OCI-LY3 (cell line): ENCODE results near the gene JMJD6.

ENCODE experiments used
- H2AFZ ChIP-seq: fragments of 200-600, 300-600 bp; shearing (Covaris generic); 2 replicates; pipeline ENCODE4 v1.6.0; 2014; ENCODE audit warnings: antibody characterized with exemption, low read depth, low read length
- H3K27ac ChIP-seq: fragments of 200-600, 300-600 bp; sonication (generic); 2 replicates; pipeline ENCODE4 v1.5.1; 2014; ENCODE audit warnings: mild to moderate bottlenecking, low read length, moderate library complexity, mixed read lengths
- H3K27me3 ChIP-seq: fragments of 200-600, 300-600 bp; sonication (generic); 2 replicates; pipeline ENCODE4 v1.6.1; 2014; ENCODE audit warnings: low read depth, low read length, mixed read lengths
- H3K36me3 ChIP-seq: fragments of 200-600, 300-600 bp; sonication (generic); replicated peaks from 2 replicates; pipeline ENCODE3; 2014; ENCODE audit warnings: low read depth, low read length, mixed read lengths
- H3K4me1 ChIP-seq: fragments of 300-600, 200-600 bp; sonication (generic); 2 replicates; pipeline ENCODE4 v1.6.1; 2014; ENCODE audit warnings: low read length, mixed read lengths
- H3K4me2 ChIP-seq: fragments of 200-600, 300-600 bp; sonication (generic); 2 replicates; pipeline ENCODE4 v1.6.1; 2014; ENCODE audit warnings: low read length, mixed read lengths
- H3K4me3 ChIP-seq: fragments of 300-600, 200-600 bp; sonication (generic); 2 replicates; pipeline ENCODE4 v1.5.1; 2014; ENCODE audit warnings: antibody characterized with exemption, mild to moderate bottlenecking, low read length, moderate library complexity
- H3K79me2 ChIP-seq: fragments of 300-600, 200-600 bp; shearing (Covaris generic); 2 replicates; pipeline ENCODE4 v1.6.1; 2014; ENCODE audit warnings: mild to moderate bottlenecking, low read length, mixed read lengths
- H3K9ac ChIP-seq: fragments of 300-600, 200-600 bp; shearing (Covaris generic); 2 replicates; pipeline ENCODE4 v1.6.0; 2014; ENCODE audit warnings: mild to moderate bottlenecking, low read length, moderate library complexity
- H3K9me3 ChIP-seq: fragments of 200-600, 300-600 bp; shearing (Covaris generic); 2 replicates; pipeline ENCODE4 v1.6.1; 2014; ENCODE audit warnings: low read length, mixed read lengths; ENCODE audit not compliant: insufficient read depth
- H4K20me1 ChIP-seq: fragments of 200-600, 300-600 bp; sonication (generic); 2 replicates; pipeline ENCODE4 v1.6.1; 2016; ENCODE audit warnings: low read length, mixed read lengths; ENCODE audit not compliant: insufficient read depth
- EZH2phosphoT487 ChIP-seq: fragments of 200-600 bp; shearing (Covaris generic); IDR thresholded peaks from 2 replicates; pipeline ENCODE4 v1.6.1; 2018; ENCODE audit warnings: antibody characterized with exemption, mixed run types, low read depth
- TF ChIP-seq, protein P1 (sequence below): fragments of 200-600, 300-600 bp; sonication (generic); IDR thresholded peaks from 2 replicates; pipeline ENCODE4 v1.5.1; 2014; ENCODE audit warnings: antibody characterized with exemption, low read length, low read depth

The JMJD6 gene

GRCh38 chr17:76722279-76722678, 4.1 kb downstream of the JMJD6 start:
- Histone ChIP-seq H3K9ac (no peak overlapping the region), H4K20me1 (no peaks in the 10 kb centered on the region), H3K4me2 (no peak overlapping the region), H3K4me3 (no peak overlapping the region), H3K9me3 (no peaks in the 10 kb centered on the region), H3K4me1 (peaks cover 8% of the 10 kb centered on the region), H3K27me3 (no peaks in the 10 kb centered on the region), H3K36me3 (peaks cover 54% of the 10 kb centered on the region), H2AFZ (no peak overlapping the region), H3K27ac (no peak overlapping the region), H3K79me2 (peaks cover 31% of the 10 kb centered on the region)
- no peak for TF ChIP-seq EZH2phosphoT487
- TF ChIP-seq, protein P1, sequence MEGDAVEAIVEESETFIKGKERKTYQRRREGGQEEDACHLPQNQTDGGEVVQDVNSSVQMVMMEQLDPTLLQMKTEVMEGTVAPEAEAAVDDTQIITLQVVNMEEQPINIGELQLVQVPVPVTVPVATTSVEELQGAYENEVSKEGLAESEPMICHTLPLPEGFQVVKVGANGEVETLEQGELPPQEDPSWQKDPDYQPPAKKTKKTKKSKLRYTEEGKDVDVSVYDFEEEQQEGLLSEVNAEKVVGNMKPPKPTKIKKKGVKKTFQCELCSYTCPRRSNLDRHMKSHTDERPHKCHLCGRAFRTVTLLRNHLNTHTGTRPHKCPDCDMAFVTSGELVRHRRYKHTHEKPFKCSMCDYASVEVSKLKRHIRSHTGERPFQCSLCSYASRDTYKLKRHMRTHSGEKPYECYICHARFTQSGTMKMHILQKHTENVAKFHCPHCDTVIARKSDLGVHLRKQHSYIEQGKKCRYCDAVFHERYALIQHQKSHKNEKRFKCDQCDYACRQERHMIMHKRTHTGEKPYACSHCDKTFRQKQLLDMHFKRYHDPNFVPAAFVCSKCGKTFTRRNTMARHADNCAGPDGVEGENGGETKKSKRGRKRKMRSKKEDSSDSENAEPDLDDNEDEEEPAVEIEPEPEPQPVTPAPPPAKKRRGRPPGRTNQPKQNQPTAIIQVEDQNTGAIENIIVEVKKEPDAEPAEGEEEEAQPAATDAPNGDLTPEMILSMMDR, result no peak

DNA sequence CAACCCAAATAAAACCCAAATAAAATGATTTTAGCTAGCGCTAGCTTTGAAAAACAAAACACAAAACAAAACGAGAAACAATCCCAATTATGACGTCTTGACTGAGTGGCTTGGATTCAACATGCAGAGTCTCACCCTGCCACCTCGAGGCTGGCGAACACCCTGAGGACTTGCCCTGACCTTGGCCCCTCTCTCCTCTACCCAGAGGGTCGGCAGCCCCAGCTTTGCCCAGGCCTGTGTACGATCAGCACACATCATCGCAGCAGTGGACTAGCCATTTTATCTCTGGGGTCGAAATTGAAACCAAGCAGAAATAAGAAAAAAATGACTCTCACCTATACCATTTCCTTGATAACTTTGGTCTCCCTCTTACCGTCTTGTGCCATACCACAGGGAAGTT, 4.9 kb downstream of the JMJD6 start:
- no peaks in the 10 kb centered on the region for H3K27me3 ChIP-seq
- peaks cover 58% of the 10 kb centered on the region for H3K36me3 ChIP-seq
- H3K27ac ChIP-seq, result no peak overlapping the region
- peaks cover 28% of the 10 kb centered on the region for H3K79me2 ChIP-seq
- no peak overlapping the region for H2AFZ ChIP-seq
- TF ChIP-seq, protein P1, result no peak
- no peak for TF ChIP-seq EZH2phosphoT487
- no peak overlapping the region for H3K4me3 ChIP-seq
- H3K9ac ChIP-seq, result no peak overlapping the region
- no peaks in the 10 kb centered on the region for H4K20me1 ChIP-seq
- H3K4me2 ChIP-seq, result no peak overlapping the region
- no peaks in the 10 kb centered on the region for H3K9me3 ChIP-seq
- H3K4me1 ChIP-seq, result peaks cover 8% of the 10 kb centered on the region

- no peaks in the 10 kb centered on the region for H3K27me3 ChIP-seq
- H3K4me1 ChIP-seq, result peaks cover 8% of the 10 kb centered on the region
- H3K36me3 ChIP-seq, result peaks cover 63% of the 10 kb centered on the region
- no peak overlapping the region for H2AFZ ChIP-seq
- H3K9ac ChIP-seq, result no peak overlapping the region
- no peak overlapping the region for H3K4me3 ChIP-seq
- TF ChIP-seq, protein P1, result no peak
- TF ChIP-seq EZH2phosphoT487, result no peak
- H3K79me2 ChIP-seq, result peaks cover 25% of the 10 kb centered on the region
- no peaks in the 10 kb centered on the region for H3K9me3 ChIP-seq
- no peaks in the 10 kb centered on the region for H4K20me1 ChIP-seq
- no peak overlapping the region for H3K4me2 ChIP-seq
- no peak overlapping the region for H3K27ac ChIP-seq
These were observed 5.5 kb downstream of the JMJD6 start for GRCh38 chr17:76720941-76721340.

- H4K20me1 ChIP-seq, result 0 out of 2 replicates have a peak, but pooled peaks cover 6% of the 10 kb centered on the region
These were observed 6.2 kb downstream of the JMJD6 start for GRCh38 chr17:76720211-76720610.

More at GRCh38 chr17:76720211-76720610, 6.2 kb downstream of the JMJD6 start:
- Histone ChIP-seq H3K27me3 (no peaks in the 10 kb centered on the region), H3K4me2 (no peak overlapping the region), H3K9ac (no peak overlapping the region), H3K27ac (no peak overlapping the region), H3K9me3 (no peaks in the 10 kb centered on the region), H3K36me3 (peaks cover 69% of the 10 kb centered on the region), H2AFZ (no peak overlapping the region), H3K79me2 (peaks cover 17% of the 10 kb centered on the region), H3K4me3 (no peak overlapping the region), H3K4me1 (peaks cover 11% of the 10 kb centered on the region)
- no peak for TF ChIP-seq EZH2phosphoT487
- TF ChIP-seq, protein P1, result no peak
